ENCODE measurements around the gene CAPN12.
A peak's percentile ranks its signal among the peaks of the same experiment; 100 is the strongest.

CAPN12 gene

GRCh38 chr19:38693380-38694223 is 50.7 kb downstream of the CAPN12 start:
- TF ChIP-seq, protein P1, sequence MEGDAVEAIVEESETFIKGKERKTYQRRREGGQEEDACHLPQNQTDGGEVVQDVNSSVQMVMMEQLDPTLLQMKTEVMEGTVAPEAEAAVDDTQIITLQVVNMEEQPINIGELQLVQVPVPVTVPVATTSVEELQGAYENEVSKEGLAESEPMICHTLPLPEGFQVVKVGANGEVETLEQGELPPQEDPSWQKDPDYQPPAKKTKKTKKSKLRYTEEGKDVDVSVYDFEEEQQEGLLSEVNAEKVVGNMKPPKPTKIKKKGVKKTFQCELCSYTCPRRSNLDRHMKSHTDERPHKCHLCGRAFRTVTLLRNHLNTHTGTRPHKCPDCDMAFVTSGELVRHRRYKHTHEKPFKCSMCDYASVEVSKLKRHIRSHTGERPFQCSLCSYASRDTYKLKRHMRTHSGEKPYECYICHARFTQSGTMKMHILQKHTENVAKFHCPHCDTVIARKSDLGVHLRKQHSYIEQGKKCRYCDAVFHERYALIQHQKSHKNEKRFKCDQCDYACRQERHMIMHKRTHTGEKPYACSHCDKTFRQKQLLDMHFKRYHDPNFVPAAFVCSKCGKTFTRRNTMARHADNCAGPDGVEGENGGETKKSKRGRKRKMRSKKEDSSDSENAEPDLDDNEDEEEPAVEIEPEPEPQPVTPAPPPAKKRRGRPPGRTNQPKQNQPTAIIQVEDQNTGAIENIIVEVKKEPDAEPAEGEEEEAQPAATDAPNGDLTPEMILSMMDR (IDR thresholded peaks at IDR 0.05; ENCODE audit: extremely low read depth, missing control alignments): no peak
- DNase-seq (ENCODE audit: low spot score): peak; percentile 67

DNA sequence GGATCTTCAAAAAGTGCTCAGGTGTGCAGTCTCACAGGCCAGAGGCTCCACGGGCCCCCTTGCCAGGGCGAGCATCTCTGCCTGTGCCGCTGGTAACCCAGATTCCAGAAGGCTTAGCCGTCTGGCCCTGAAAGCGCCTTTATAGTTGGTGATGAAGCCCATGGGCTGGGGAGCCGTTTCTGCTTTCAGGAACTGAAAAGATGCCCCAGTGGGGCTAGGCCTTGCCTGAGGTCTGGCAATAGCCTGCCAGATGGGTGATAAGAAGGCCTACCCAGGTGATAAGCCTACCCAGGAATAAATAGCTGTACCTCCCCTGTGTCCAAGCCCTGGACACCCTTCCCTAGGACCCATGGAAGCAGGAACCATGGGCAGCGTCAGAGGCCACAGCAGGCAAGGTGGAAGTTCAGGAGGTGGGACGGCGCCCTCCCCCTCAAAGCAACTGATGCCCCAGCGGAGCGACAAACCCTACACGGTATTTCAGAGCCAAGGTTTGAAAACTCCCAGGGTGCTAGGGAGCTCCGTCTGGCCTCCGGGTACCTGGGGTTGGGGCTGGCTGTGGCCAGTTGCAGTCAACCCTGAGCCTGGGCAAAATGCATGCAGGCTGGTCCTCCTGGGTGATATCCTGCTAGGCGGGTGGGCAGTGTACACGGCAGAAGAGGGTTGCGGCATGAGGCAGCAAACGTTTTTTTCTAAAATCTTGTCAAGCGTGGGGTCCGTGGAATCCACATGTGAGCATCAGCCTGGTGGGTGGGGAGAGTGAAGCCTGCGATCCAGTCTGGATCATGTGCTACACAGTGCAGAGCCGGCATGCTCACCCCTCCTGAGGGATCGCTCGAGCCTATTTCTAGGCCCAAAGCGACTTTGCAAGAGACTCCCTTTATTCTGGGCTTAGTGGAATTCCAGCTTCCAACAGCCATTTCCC is 51.6 kb downstream of the CAPN12 start:
- TF ChIP-seq, protein P1 (IDR thresholded peaks at IDR 0.05; ENCODE audit: extremely low read depth, missing control alignments): no peak
- DNase-seq (ENCODE audit: low spot score): no peak

GRCh38 chr19:38691938-38692457 is 52.3 kb downstream of the CAPN12 start:
- DNase-seq (ENCODE audit: low spot score): no peak
- TF ChIP-seq, protein P1 (IDR thresholded peaks at IDR 0.05; ENCODE audit: extremely low read depth, missing control alignments): no peak

GRCh38 chr19:38690832-38691231 is 53.4 kb downstream of the CAPN12 start:
- no peak for DNase-seq (ENCODE audit: low spot score)
- TF ChIP-seq, protein P1 (IDR thresholded peaks at IDR 0.05; ENCODE audit: extremely low read depth, missing control alignments): no peak

DNA sequence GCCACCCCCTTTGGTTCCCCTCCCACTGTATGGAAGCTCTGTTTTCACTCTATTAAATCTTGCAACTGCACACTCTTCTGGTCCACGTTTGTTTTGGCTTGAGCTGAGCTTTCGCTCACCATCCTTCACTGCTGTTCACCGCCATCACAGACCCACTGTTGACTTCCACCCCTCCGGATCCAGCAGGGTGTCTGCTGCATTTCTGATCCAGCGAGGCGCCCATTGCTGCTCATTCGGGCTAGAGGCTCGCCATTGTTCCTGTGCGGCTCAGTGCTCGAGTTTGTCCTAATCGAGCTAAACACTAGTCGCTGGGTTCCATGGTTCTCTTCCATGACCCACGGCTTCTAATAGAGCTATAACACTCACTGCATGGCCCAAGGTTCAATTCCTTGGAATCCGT is 54.1 kb downstream of the CAPN12 start:
- no peak for DNase-seq (ENCODE audit: low spot score)
- TF ChIP-seq, protein P1 (IDR thresholded peaks at IDR 0.05; ENCODE audit: extremely low read depth, missing control alignments): no peak

- TF ChIP-seq, protein P1 (IDR thresholded peaks at IDR 0.05; ENCODE audit: extremely low read depth, missing control alignments): no peak
- no peak for DNase-seq (ENCODE audit: low spot score)
These were observed 56.4 kb downstream of the CAPN12 start for GRCh38 chr19:38687837-38688378.

Measured in GM20000 (cell line).